ENCODE data around the gene SMTNL1. TPM values are rescaled to one million over a fixed set of nuclear protein-coding genes. Genes with fewer than 3 reads are reported as not detected.
"Not testable (repeated sequence)": the region's sequence is repeated elsewhere in the genome, so short reads cannot be mapped to it uniquely, and the experiment has no call there.

SMTNL1 gene
- total RNA-seq, 1 experiment from 2014 or later = not detected

DNA sequence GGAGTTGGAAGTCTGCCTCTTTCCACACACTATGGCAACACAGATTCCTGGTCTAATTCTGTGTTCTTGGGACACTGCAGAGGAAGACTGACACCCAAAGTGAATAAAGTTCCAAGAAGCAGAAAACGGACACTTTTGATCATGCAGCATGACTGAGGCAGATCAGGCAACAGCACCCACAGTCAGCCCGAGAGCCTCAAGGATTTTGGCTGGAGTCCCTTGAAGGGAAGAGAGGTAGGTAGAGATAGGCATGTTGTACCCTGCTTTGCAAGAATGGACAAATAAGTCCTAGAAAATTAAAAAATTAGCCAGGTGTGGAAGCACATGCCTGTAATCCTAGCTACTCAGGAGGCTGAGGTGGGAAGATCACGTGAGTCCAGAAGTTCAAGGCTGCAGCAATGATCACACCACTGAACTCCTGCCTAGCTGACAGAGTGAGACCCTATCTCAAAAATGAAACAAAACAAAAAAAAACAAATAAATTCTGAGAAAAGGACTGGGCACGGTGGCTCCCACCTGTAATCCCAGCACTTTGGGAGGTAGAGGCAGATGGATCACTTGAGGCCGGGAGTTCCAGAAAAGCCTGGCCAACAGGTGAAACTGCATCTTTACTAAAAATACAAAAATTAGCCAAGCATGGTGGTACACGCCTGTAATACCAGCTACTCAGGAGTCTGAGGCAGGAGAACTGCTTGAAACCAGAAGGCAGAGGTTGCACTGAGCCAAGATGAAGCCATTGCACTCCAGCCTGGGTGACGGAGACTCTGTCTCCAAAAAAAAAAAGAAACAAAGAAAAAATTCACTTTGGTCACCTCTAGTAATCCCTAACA lies 28.8 kb upstream of the SMTNL1 start:
- no peak for DNase-seq (ENCODE audit: low spot score)

DNA sequence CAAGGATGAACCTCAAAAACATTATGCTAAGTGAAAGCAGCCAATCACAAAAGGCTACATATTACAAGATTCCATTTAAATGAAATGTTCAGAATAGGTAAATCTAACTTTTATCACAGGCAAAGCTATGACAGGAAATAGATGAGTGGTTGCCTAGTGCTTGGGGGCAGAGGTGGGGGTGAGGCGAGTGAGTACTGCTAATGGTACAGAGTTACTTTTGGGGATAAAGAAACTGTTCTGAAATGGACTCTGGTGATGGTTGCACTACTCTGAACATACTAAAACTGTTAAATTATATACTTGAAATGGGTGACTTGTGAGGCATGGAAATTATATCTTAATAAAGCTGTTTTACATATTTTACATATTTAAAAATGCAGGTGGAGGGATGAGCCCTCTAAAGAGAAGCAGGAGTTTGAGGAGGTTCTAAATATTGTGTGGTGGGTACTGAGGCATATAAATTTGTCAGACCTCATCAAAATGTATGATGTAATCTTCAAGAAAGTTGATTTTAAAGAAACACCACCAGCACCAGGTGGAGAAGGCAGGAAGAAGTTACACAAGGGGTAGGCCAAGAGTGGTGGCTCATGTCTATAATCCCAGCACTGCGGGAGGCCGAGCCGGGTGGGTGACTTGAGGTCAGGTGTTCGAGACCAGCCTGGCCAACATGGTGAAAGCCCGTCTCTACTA lies 25.5 kb upstream of the SMTNL1 start:
- DNase-seq (ENCODE audit: low spot score) = no peak

- no peak for DNase-seq (ENCODE audit: low spot score)
These were observed 24.5 kb upstream of the SMTNL1 start for GRCh38 chr11:57512646-57513451.

- DNase-seq (ENCODE audit: low spot score) = no peak
These were observed 24.0 kb upstream of the SMTNL1 start for GRCh38 chr11:57513452-57513795.

DNA sequence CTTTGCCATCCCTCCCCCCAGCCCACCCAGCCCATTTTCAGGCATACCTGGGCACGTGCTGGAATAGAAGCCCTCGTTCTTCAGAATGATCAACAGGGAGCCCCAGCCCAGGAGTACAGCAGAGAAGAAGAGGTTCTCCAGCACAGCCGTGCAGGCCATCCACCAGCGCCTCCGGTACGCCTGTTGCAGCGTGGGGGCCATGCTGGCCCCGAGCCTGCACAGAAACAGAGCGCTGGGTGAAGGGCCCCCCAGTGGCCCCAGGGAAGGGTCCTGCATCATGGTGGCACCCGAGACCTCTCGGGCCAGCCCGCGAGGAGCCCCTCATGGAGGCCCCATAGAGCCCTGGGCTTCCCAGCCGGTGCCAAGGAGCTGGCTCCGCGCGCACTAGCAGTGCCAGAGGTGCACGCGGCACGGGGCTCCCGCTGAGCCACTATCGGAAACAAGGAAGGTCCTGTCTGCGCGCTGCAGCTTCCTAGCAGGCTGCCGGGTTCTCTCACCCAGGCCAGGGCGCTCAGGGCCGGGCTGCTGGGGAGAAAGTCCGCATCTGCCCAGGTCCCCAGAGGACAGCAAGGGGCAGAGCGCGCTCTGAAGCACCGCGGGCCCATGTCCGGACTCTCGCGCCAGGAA lies 23.4 kb upstream of the SMTNL1 start:
- DNase-seq (ENCODE audit: low spot score) = peak; percentile 58

DNA sequence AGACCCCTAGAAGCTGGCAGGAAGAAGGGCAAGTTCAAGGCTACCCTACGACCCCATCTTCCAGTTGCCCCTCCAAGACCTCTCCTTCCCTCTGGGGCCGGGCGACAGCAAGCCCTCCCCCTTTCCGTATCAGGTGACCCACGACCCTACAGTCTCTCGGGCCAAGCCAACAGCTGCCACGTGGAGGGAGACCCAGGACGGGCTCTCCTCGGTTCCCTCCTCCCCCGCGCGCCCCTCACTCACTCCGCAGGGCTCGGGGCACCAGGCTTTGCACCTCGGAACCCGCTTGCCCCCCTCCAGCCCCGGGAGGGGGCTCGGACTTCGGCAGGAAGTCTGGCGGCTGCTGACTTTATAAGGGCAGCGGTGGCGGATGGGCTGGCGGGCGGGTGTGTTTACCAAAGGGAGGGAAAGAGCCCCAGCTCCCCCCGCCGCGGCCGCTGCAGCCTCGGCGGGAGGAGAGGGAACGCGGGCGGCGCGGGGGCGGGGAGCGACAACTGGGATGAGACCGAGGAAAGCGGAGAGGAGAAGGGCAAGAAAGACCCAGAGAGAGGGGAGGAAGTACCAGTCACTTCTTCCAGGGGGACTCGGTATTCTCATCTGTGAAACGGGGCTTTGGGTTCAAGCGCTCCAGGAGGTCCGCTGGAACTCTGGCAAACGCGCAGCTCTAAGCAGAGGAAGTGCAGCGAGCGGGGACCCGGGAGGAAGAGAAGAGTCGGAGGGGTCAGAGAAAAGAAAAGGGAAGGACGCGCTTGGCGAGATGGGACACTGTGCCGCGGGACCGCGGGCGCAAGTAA lies 22.7 kb upstream of the SMTNL1 start:
- peak; percentile 57 for DNase-seq (ENCODE audit: low spot score)

GRCh38 chr11:57515332-57516060 lies 21.9 kb upstream of the SMTNL1 start, which contains the start of gene SLC43A1:
Gene SLC43A1 (minus strand): TSS chr11:57515702. CDS start chr11:57514111, 1,591 bp downstream.
- DNase-seq (ENCODE audit: low spot score) = peak; percentile 46

GRCh38 chr11:57516061-57516443 lies 21.3 kb upstream of the SMTNL1 start:
- DNase-seq (ENCODE audit: low spot score) = no peak

GRCh38 chr11:57521116-57521515 lies 16.3 kb upstream of the SMTNL1 start:
- no peak for DNase-seq (ENCODE audit: low spot score)

DNA sequence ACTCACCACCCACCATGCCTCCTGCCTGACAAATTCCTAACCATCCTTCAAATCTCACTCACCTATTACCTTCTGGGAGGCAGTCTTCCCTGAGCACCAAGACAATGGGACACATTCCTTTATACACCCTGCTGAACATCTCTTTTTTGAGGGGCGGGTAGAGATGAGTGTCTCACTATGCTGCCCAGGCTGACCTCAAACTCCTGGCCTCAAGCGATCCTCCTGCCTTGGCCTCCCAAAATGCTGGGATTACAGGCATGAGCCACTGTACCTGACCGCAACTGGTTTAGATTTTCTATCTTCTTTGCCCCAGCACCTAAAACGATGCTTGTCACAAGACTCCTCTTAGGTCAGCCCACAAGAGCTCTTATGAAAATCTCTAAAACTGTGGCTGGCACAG lies 14.0 kb upstream of the SMTNL1 start:
- no peak for DNase-seq (ENCODE audit: low spot score)

DNA sequence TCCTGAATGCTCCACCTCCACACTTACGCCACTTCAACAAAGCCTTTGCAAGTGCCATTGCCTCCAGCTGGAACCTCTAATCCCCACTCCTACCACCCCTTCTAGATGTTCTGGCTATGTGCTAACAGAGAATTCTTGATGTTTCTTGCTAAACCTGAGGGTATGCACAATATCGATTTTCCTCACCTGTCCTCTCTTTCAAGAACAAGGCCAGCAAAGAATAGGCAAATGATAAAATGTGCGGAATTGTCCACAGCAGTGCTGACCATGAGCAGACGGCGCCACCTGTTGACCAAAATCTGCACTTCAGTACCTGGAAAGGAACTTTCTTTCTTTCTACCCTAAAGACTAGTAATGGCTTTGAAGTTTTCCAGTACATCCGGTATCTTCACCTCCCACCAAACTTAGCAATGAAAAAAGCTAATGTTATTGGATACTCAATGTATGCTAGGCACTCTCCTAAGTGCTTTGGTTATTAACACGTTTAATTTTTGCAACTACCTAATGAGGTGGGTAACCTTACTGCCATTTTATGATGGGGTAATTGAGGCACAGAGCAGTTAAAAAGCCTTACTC lies 10.3 kb upstream of the SMTNL1 start:
- DNase-seq (ENCODE audit: low spot score) = peak; percentile 90

GRCh38 chr11:57529012-57529411 lies 8.4 kb upstream of the SMTNL1 start:
- no peak for DNase-seq (ENCODE audit: low spot score)

DNA sequence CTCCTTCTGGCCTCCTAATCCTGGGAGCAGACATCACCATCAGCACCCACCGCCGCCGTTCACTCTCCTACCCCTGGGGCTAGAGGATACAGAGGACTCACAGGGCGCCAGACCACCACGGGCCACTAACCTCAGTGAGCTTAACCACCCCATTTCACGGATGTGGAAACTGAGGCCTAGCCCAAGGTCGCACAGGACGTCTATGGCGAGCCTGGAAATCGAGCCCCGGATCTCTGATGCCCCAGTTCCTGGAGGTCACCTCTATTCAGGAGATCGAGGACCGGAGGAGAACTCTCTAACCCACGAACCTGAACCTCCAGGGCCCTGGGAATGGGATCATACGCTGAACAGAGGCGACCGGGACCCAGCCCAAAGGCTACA lies 7.2 kb upstream of the SMTNL1 start:
- no peak for DNase-seq (ENCODE audit: low spot score)

DNA sequence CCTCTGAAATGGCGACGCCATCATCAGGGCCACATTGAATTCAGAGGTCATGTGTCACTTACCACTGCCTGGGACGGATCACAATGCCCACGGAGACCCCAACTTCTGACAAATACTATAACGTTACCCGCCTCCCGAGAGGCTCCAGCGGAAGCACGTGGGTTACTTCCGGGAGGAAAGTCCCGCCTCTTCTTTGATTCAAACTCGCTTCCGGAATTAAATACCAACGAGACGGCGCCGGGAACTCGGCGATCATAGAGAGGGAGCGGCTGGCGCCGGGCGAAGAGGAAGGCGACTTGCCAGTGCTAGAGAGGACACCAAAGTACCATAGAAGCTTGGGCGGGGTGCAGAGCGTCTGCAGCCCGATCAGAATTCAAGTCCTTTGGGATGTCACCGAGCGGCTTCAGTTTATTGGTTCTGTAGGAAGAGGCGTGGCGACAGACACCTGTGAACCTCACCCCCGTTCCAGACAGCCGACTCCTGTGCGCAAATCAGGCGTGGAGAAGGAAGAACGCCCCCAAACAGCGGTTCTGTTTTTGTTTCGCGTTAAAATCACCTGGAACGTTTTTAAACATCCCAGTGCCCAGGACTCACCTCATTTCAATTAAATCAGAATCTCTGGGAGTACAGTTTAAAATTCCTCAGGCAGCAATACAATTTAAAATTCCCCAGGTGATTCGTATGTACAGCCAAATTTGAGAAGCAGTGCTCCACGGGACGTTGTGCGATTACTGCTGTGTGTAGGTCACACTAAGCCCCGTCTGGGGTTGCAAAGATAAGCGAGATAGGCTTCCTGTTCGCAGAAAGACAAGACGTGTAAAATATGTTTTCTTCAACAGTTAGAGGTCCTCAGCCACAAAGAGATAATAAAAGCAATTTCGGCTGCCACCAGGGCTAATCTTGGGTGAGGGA lies 6.5 kb upstream of the SMTNL1 start, which contains the start of gene TIMM10:
Gene TIMM10 (minus strand): TSS at position 159 of the 912 bp plus-strand sequence. CDS start 565 bp downstream, outside the sequence.
- DNase-seq (ENCODE audit: low spot score) = peak; percentile 99

DNA sequence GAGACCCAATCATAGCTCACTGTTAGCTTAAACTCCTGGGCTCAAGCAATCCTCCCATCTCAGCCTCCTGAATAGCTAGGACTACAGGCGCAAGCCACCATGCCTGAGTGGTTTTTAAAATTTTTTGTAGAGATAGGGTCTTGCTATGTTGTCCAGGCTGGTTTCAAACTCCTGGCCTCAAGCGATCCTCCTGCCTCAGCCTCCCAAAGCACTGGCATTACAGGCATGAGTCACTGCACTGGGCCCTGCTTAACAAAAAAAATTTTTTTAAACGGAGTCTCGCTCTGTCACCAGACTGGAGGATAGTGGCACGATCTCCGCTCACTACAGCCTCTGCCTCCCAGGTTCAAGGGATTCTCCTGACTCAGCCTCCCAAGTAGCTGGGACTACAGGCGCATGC lies 2.9 kb upstream of the SMTNL1 start:
- not testable (repeated sequence) for DNase-seq (ENCODE audit: low spot score)

DNA sequence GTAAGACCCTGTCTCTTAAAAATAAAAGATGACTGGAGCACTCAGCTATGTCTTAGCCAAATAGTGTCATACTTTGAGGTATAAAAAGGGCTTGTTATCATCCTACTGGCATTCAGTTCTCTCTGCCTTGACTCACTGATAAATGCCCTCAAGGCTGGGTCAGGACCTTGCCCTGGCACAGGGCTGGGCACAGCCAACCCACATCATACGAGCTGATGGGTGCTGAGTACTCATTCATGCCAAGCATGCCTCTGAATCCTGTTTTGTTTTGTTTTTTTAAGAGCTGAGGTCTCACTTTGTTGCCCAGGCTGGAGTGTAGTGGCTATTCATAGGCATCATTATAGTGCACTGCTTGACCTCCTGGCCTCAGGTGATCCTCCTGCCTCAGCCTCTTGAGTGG lies 1.9 kb downstream of the SMTNL1 start:
- DNase-seq (ENCODE audit: low spot score) = no peak

GRCh38 chr11:57541169-57541568 lies 3.8 kb downstream of the SMTNL1 start:
- DNase-seq (ENCODE audit: low spot score) = no peak

- no peak for DNase-seq (ENCODE audit: low spot score)
These were observed 5.2 kb downstream of the SMTNL1 start for GRCh38 chr11:57542582-57542981.

DNA sequence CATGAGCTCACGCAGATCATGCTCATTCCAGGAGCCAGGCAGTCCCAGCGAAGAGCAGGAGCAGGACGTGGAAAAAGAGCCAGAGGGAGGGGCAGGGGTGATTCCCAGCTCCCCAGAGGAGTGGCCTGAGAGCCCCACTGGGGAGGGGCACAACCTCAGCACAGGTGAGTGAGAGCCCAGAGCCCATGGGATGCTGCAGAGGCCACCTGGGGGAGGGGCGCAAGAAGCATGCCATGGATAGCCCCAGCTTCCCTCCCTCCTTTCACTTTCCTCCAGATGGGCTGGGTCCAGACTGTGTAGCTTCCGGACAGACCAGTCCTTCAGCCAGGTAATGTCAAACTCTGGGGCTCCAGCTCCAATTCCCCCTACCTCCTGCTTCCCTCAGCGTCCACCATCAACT lies 6.2 kb downstream of the SMTNL1 start:
- no peak for DNase-seq (ENCODE audit: low spot score)
